ENCODE measurements around the gene PFKFB1.

Gene PFKFB1

DNA sequence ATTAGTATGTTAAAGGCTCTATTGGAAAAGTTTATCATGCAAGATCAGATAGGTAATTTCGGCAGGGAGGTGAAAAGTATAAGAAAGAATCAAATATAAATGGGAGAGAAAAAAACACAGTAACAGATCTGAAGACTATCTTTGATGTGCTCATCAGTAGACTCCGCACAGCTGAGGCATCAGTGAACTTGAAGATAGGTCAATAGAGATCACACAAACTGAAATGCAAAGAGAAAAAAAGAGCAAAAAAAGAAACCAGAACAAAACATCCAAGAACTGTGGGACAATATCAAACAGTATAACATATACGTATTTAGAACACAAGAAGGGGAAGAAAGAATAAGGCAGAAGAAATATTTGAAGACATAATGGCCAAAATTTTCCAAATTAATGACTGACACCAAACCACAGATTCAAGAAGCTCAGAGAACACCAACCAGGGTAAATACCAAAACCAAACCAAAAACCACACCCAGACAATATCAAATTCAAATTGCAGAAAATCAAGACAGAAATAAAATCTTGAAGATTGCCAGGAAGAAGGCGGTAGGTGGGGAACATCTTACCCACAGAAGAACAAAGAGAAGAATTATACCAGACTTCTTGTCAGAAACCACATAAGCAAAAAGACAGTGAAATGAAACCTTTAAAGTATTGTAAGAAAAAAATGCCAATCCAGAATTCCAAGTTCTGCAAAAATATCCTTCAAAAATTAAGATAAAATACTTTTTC lies 29.1 kb downstream of the PFKFB1 start:
- H3K4me3 ChIP-seq (ENCODE audit: low read depth, low read length), result no peak overlapping the region
- TF ChIP-seq, protein P1, sequence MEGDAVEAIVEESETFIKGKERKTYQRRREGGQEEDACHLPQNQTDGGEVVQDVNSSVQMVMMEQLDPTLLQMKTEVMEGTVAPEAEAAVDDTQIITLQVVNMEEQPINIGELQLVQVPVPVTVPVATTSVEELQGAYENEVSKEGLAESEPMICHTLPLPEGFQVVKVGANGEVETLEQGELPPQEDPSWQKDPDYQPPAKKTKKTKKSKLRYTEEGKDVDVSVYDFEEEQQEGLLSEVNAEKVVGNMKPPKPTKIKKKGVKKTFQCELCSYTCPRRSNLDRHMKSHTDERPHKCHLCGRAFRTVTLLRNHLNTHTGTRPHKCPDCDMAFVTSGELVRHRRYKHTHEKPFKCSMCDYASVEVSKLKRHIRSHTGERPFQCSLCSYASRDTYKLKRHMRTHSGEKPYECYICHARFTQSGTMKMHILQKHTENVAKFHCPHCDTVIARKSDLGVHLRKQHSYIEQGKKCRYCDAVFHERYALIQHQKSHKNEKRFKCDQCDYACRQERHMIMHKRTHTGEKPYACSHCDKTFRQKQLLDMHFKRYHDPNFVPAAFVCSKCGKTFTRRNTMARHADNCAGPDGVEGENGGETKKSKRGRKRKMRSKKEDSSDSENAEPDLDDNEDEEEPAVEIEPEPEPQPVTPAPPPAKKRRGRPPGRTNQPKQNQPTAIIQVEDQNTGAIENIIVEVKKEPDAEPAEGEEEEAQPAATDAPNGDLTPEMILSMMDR (IDR thresholded peaks at IDR 0.05; ENCODE audit: low read depth, low read length), result no peak

DNA sequence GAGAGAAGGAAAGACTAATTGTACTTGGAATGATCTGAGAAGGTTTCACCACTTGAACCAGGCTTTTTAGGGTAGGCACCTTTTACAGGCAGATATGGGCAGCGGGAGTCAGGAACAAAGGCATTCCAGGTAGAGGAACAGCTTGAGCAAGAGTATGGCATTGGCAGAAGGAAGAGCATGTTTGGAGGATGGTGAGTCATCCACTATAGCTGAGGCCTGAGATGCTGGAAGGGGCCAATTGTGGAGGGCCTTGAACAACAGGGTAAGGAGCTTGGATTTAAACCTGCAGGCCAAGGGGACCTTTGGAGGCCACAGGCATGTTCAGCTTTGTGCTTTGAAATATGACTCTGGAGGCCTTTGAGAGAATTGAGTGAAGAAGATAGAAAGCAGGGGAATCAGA lies 32.2 kb downstream of the PFKFB1 start:
- TF ChIP-seq, protein P1 (IDR thresholded peaks at IDR 0.05; ENCODE audit: low read depth, low read length), result no peak
- no peak overlapping the region for H3K4me3 ChIP-seq (ENCODE audit: low read depth, low read length)

- TF ChIP-seq, protein P1 (IDR thresholded peaks at IDR 0.05; ENCODE audit: low read depth, low read length), result no peak
- H3K4me3 ChIP-seq (ENCODE audit: low read depth, low read length), result no peak overlapping the region
Measured at GRCh38 chrX:54950730-54951375, 43.1 kb downstream of the PFKFB1 start.

DNA sequence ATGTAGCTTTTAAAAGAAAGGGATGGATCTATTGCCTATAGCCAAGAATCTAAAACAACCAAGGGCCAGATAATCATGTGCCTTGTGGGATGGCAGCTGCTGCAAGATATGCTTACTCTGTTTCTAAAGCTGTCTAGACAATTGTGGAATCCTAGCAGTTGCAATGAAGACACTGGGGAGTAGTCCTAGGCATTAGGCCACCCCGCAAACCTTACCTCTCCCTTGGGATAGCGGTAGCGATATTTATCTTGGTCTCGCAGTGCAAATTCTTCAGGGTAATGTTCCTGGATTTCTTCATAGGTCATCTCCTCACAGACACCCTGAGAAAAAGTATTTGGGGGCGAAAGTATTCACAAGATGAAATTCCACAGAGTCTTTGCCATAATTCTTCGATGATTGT lies 48.8 kb downstream of the PFKFB1 start:
- no peak overlapping the region for H3K4me3 ChIP-seq (ENCODE audit: low read depth, low read length)
- TF ChIP-seq, protein P1 (IDR thresholded peaks at IDR 0.05; ENCODE audit: low read depth, low read length), result no peak

DNA sequence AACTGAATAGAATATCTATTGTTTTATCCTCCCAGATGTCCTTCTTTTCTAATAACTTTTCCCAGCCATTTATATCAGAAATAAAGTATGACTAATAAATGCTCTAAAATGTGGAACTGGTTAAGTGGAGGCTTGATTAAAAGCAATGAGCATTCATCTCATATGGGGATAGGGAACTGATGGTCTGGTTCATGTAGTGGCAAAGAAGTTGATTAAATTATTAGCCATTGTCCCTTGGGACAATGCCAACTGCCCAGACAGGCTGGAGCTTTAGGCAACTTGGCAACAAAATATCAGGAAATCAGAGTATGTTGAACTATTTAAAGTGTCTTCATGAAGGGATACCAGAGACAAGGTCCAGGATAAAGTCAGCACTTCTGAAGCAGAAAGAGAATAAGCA lies 49.2 kb downstream of the PFKFB1 start:
- TF ChIP-seq, protein P1 (IDR thresholded peaks at IDR 0.05; ENCODE audit: low read depth, low read length), result no peak
- H3K4me3 ChIP-seq (ENCODE audit: low read depth, low read length), result no peak overlapping the region

DNA sequence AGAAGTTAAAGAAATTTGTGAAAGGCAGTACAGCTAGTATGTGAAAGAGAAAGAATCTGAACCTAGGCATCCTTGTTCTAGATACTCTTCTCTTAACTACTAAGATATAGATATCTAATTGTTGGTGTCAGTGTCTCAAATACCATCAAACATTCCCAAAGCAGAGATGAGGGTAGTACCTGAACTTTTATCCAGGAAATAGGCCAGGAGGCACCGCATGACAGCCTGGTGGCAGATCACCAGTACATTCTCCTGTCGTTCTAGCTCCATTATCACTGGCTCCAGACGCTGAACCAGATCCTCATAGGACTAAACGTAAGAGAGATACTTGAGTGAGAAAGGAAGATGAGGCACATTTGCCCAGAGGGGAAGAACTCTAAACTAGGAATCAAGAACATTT lies 56.6 kb downstream of the PFKFB1 start:
- no peak overlapping the region for H3K4me3 ChIP-seq (ENCODE audit: low read depth, low read length)
- TF ChIP-seq, protein P1 (IDR thresholded peaks at IDR 0.05; ENCODE audit: low read depth, low read length), result no peak

- H3K4me3 ChIP-seq (ENCODE audit: low read depth, low read length), result no peak overlapping the region
- TF ChIP-seq, protein P1 (IDR thresholded peaks at IDR 0.05; ENCODE audit: low read depth, low read length), result no peak
Measured at GRCh38 chrX:54935306-54935705, 58.7 kb downstream of the PFKFB1 start.
